AG04449 (cell line): ENCODE measurements around the gene CPEB3.
"Not testable (repeated sequence)": the region's sequence is repeated elsewhere in the genome, so short reads cannot be mapped to it uniquely, and the experiment has no call there.

ENCODE experiments used
- CTCF ChIA-PET: fragments of 350-600 bp; formaldehyde crosslinking; extraction: SDS; loops from one replicate; lab custom pipeline; 2021; ENCODE audit warnings: antibody characterized with exemption; lab: Yijun Ruan, JAX
- POLR2A ChIA-PET: fragments of 400-600, 350-600 bp; formaldehyde crosslinking; extraction: SDS; loops from one replicate; lab custom pipeline; 2020; ENCODE audit warnings: antibody characterized with exemption, inconsistent platforms; lab: Yijun Ruan, JAX
- DNase-seq: peaks from one replicate; pipeline ENCODE4 v3.0.0-alpha.2; 2010; ENCODE audit warnings: low read depth, low spot score
- H3K4me3 ChIP-seq: 2 replicates; pipeline ENCODE4 v1.5.1; 2011; ENCODE audit warnings: low read depth, mild to moderate bottlenecking, control low read depth, low read length
- CTCF ChIP-seq: IDR thresholded peaks from one replicate; pipeline ENCODE4 v1.5.1; 2011; ENCODE audit warnings: mild to moderate bottlenecking, moderate library complexity, low read length, control low read depth, inconsistent platforms; ENCODE audit not compliant: insufficient read depth; ENCODE audit errors: missing control alignments

The CPEB3 gene

DNA sequence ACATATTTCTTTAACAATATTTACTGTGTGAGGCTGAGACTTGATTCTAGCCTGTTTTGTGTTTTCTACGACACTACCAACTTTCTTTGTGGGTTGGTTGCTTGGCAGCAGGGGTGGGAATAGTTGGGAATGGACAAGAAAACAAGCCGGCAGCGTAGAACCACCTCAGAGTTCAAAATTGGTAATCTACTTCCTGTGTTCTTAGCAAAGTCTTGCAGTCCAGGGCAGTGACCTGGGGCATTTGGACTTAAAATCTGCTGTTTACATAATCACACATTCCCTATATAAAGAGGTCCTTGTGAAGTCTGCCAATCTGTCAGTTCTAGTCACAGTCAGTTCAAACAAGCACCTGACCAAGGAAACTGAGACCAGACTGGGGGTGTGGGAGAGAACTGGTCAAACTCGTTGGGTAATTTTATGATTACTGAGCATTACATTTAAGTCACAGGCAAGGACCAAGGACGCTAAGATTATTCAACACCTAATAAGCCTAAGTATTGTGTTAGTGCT is 167.9 kb downstream of the CPEB3 start:
- TF ChIP-seq CTCF: no peak
- POLR2A ChIA-PET: no interaction called here
- CTCF ChIA-PET: interaction anchor here (0.7 to 1.6 kb wide), 2 partner anchors 169 to 297 kb away, joined by 3 to 4 read pairs; no protein-coding TSS in a partner anchor
- DNase-seq: no peak
- no peak overlapping the region for H3K4me3 ChIP-seq

DNA sequence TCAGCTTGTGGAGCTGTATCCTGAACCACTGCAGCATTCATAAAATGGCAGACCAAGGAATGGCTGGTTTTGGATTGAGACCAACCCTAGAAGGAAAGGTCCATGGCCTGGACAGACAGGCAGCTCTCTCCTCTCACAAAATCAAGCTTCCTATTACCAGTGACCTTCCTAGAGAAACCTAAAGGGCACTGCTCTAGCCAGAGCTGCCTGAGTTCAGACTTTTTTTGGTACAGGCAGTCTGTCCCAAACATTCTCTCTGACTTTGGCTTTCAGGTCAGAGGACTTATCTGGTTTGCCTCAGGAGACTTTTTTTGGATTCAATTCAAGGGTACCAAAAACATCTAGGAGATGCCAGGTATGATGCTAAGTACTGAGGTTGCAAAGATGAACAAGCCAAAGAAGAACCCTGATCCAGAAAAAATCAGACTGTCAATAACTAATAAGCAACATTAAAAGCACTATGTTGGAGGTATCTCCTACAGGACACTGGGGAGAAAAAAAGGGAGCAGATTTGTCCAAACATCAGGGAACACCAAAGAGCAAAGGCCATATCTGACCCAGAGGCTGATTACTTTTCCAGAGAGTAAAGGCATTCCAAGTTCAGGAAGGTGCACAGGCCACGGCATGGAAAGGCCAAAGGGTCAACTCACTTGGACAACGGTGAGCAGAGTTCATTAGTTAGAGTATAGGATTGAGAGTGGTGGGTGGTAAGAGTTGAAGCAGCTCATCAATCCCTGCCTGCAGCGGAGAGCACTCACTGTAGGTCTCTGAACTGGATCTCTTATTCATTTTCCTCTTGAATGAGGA is 169.0 kb downstream of the CPEB3 start:
- ChIA-PET CTCF (no interaction called here), POLR2A (no interaction called here)
- no peak for DNase-seq

DNA sequence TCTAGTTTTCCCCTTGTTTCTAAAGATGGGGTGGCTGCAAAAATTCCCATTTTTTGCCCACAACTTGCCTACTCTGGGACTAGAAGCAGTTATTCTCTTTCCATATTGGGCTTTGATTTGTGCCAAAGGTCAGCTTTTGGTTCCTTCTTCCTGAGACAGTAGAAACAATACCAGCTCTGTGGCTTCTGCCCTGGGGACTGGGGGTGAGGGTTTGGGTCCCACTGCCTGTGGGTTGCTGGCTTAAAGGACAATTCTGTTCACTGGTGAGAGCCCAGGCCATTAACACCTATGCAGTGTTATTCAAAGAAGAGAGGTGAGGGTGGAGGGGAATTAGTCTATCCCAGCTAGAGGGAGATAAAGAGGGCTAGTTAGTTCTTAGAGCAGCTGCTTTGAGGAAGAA is 171.5 kb downstream of the CPEB3 start:
- ChIA-PET POLR2A (no interaction called here), CTCF (interaction anchor here (2.6 kb wide), 1 partner anchor 15 kb away, joined by 8 read pairs; no protein-coding TSS in a partner anchor)
- H3K4me3 ChIP-seq: no peak overlapping the region
- TF ChIP-seq CTCF: no peak
- no peak for DNase-seq

More for the DNA sequence above, 169.0 kb downstream of the CPEB3 start:
- no peak for TF ChIP-seq CTCF
- H3K4me3 ChIP-seq: no peak overlapping the region

GRCh38 chr10:92114917-92115316 is 176.0 kb downstream of the CPEB3 start:
- POLR2A ChIA-PET, H3K4me3 ChIP-seq, DNase-seq: not testable (repeated sequence)
- CTCF ChIA-PET: interaction anchor here (1.5 kb wide), 1 partner anchor 14 kb away, joined by 3 read pairs; no protein-coding TSS in a partner anchor

DNA sequence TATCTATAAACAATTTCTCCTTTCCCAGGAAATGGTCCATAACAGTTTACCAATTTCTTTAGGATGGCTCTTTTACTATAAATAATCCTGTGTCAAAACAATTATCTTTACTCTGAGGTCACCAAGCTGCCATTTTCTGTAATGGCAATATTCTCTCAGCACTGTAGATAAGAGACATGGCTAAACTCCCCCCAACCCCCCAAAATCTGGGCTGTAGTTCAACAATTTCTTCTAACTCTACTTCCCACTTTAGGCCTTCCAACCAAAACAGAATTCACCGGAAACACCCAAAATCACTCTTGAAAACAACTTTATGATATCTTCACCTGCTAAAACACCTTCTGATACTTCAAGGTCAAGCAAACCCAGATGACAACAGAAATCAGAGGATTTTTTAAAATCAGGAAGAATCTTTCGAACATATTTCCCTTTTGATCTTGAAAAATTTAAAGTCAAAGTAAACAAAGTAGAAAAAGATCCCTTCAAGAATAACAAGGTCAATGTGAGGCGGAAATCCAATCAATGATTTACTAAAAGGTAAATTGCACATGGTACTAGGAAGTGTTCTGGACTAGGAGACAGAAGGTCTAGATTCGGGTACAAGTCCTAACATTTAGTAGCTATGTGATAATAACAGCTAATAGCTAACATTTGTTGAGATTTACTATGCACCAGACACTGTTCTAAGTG is 176.8 kb downstream of the CPEB3 start:
- H3K4me3 ChIP-seq: no peak overlapping the region
- ChIA-PET POLR2A (no interaction called here), CTCF (interaction anchor here (1.5 kb wide), 1 partner anchor 13 kb away, joined by 3 read pairs; no protein-coding TSS in a partner anchor)
- no peak for DNase-seq
- no peak for TF ChIP-seq CTCF

GRCh38 chr10:92112462-92112861 is 178.4 kb downstream of the CPEB3 start:
- no peak overlapping the region for H3K4me3 ChIP-seq
- CTCF ChIA-PET: no interaction called here
- TF ChIP-seq CTCF: no peak
- no peak for DNase-seq
- POLR2A ChIA-PET: no interaction called here
